Neural cell (in vitro differentiated cells): ENCODE measurements around the gene JOSD2. TPM values are rescaled to one million over a fixed set of nuclear protein-coding genes. Genes with fewer than 3 reads are reported as not detected.

ENCODE experiments used
- H2AFZ ChIP-seq: fragments of 200-600, 300-800 bp; sonication (generic), shearing (Covaris generic); 2 replicates; pipeline ENCODE4 v1.6.0; 2014; ENCODE audit warnings: low read depth, mild to moderate bottlenecking, antibody characterized with exemption, low read length, moderate library complexity
- H3F3A ChIP-seq: fragments of 200-600 bp; shearing (Covaris generic); 2 replicates; pipeline ENCODE4 v1.6.1; 2016; ENCODE audit warnings: mild to moderate bottlenecking, moderate library complexity, mixed read lengths, antibody characterized with exemption, low read length; ENCODE audit not compliant: insufficient read depth, poor library complexity, severe bottlenecking
- H3K27ac ChIP-seq: fragments of 200-600, 300-800 bp; sonication (generic), shearing (Covaris generic); 2 replicates; pipeline ENCODE4 v1.5.1; 2014; ENCODE audit warnings: mild to moderate bottlenecking, low read length, moderate library complexity
- H3K27me3 ChIP-seq: fragments of 300-800, 200-600 bp; sonication (generic), shearing (Covaris generic); 2 replicates; pipeline ENCODE4 v1.6.0; 2014; ENCODE audit warnings: mild to moderate bottlenecking, low read depth, low read length, moderate library complexity; ENCODE audit not compliant: insufficient read depth
- H3K36me3 ChIP-seq: fragments of 300-800, 200-600 bp; sonication (generic), shearing (Covaris generic); 2 replicates; pipeline ENCODE4 v1.5.1; 2014; ENCODE audit warnings: mild to moderate bottlenecking, antibody characterized with exemption, low read length, moderate library complexity; ENCODE audit not compliant: insufficient read depth
- H3K4me2 ChIP-seq: fragments of 300-800, 200-600 bp; sonication (generic), shearing (Covaris generic); 2 replicates; pipeline ENCODE4 v1.6.0; 2014; ENCODE audit warnings: mild to moderate bottlenecking, low read length
- H3K4me3 ChIP-seq: fragments of 300-800, 200-600 bp; sonication (generic), shearing (Covaris generic); 2 replicates; pipeline ENCODE4 v1.5.1; 2014; ENCODE audit warnings: mild to moderate bottlenecking, low read length, moderate library complexity
- H3K79me2 ChIP-seq: fragments of 200-600 bp; shearing (Covaris generic); replicated peaks from 2 replicates; pipeline ENCODE4 v1.6.0; 2014; ENCODE audit warnings: mild to moderate bottlenecking, low read length, moderate library complexity; ENCODE audit not compliant: insufficient read depth
- H3K9ac ChIP-seq: fragments of 300-800, 200-600 bp; sonication (generic), shearing (Covaris generic); 2 replicates; pipeline ENCODE4 v1.6.1; 2016; ENCODE audit warnings: mild to moderate bottlenecking, low read length, mixed read lengths
- H3K9me2 ChIP-seq: fragments of 200-600 bp; shearing (Covaris generic); 2 replicates; pipeline ENCODE4 v1.6.1; 2016; ENCODE audit warnings: mild to moderate bottlenecking, low read length, mixed read lengths; ENCODE audit not compliant: insufficient read depth
- H3K9me3 ChIP-seq: fragments of 200-600, 300-800 bp; sonication (generic), shearing (Covaris generic); 2 replicates; pipeline ENCODE4 v1.6.1; 2016; ENCODE audit warnings: mild to moderate bottlenecking, mixed run types, low read length, moderate library complexity, mixed read lengths
- H4K20me1 ChIP-seq: fragments of 200-600 bp; shearing (Covaris generic); 2 replicates; pipeline ENCODE4 v1.6.1; 2016; ENCODE audit warnings: mild to moderate bottlenecking, mixed run types; ENCODE audit not compliant: insufficient read depth
- CTCF ChIP-seq: fragments of 450-650 bp; IDR thresholded peaks from 2 replicates; pipeline ENCODE4 v1.5.1; 2014; ENCODE audit warnings: antibody characterized with exemption, mild to moderate bottlenecking, moderate library complexity; ENCODE audit not compliant: poor library complexity, severe bottlenecking
- EP300 ChIP-seq: fragments of 450-650 bp; conservative IDR thresholded peaks from 2 replicates; pipeline ENCODE4 v1.6.1; 2014; ENCODE audit warnings: antibody characterized with exemption, mild to moderate bottlenecking, moderate library complexity; ENCODE audit not compliant: poor library complexity, severe bottlenecking
- EZH2 ChIP-seq: fragments of 200-600, 300-800 bp; shearing (Covaris generic), sonication (generic); IDR thresholded peaks from 2 replicates; pipeline ENCODE4 v1.6.1; 2014; ENCODE audit warnings: antibody characterized with exemption, low read length, borderline replicate concordance, mild to moderate bottlenecking; ENCODE audit not compliant: insufficient read depth, poor library complexity, severe bottlenecking
- MXI1 ChIP-seq: fragments of 450-650 bp; conservative IDR thresholded peaks from 2 replicates; pipeline ENCODE4 v1.6.1; 2014; ENCODE audit warnings: antibody characterized with exemption, mild to moderate bottlenecking; ENCODE audit not compliant: poor library complexity, severe bottlenecking
- POLR2AphosphoS5 ChIP-seq: IDR thresholded peaks from 2 replicates; pipeline ENCODE4 v1.6.1; 2012
- RAD21 ChIP-seq: fragments of 450-650 bp; conservative IDR thresholded peaks from 2 replicates; pipeline ENCODE4 v1.6.1; 2014; ENCODE audit warnings: antibody characterized with exemption, mild to moderate bottlenecking, moderate library complexity
- SMC3 ChIP-seq: fragments of 450-650 bp; conservative IDR thresholded peaks from 2 replicates; pipeline ENCODE4 v1.6.1; 2014; ENCODE audit warnings: antibody characterized with exemption, mild to moderate bottlenecking, moderate library complexity; ENCODE audit not compliant: poor library complexity
- TAF1 ChIP-seq: IDR thresholded peaks from 2 replicates; pipeline ENCODE4 v1.6.1; 2012; ENCODE audit warnings: low read depth
- polyA plus RNA-seq: library from polyadenylated mRNA; depleted of rRNA; stranded (reverse); fragments of >200 nt; gene quantifications from 2 replicates; pipeline ENCODE4 v1.2.3, GENCODE V29; 2014
- TF ChIP-seq, protein P1 (sequence below): IDR thresholded peaks from 2 replicates; pipeline ENCODE4 v1.6.1; 2012; ENCODE audit warnings: borderline replicate concordance

JOSD2 gene
- polyA plus RNA-seq, 1 donor from 2014 or later = 10.7 TPM

- Histone ChIP-seq H3K27me3 (peaks cover 14% of the 10 kb centered on the region), H3K36me3 (no peaks in the 10 kb centered on the region), H3K79me2 (no peaks in the 10 kb centered on the region), H3F3A (no peaks in the 10 kb centered on the region), H3K9ac (no peak overlapping the region), H3K9me2 (no peaks in the 10 kb centered on the region), H4K20me1 (no peaks in the 10 kb centered on the region), H3K4me2 (no peak overlapping the region), H3K27ac (no peak overlapping the region), H3K4me3 (no peak overlapping the region), H2AFZ (no peak overlapping the region), H3K9me3 (no peaks in the 10 kb centered on the region)
- TF ChIP-seq TAF1 (no peak), CTCF (no peak), RAD21 (no peak), EP300 (no peak), SMC3 (no peak), MXI1 (no peak), EZH2 (no peak), POLR2AphosphoS5 (no peak)
- TF ChIP-seq, protein P1, sequence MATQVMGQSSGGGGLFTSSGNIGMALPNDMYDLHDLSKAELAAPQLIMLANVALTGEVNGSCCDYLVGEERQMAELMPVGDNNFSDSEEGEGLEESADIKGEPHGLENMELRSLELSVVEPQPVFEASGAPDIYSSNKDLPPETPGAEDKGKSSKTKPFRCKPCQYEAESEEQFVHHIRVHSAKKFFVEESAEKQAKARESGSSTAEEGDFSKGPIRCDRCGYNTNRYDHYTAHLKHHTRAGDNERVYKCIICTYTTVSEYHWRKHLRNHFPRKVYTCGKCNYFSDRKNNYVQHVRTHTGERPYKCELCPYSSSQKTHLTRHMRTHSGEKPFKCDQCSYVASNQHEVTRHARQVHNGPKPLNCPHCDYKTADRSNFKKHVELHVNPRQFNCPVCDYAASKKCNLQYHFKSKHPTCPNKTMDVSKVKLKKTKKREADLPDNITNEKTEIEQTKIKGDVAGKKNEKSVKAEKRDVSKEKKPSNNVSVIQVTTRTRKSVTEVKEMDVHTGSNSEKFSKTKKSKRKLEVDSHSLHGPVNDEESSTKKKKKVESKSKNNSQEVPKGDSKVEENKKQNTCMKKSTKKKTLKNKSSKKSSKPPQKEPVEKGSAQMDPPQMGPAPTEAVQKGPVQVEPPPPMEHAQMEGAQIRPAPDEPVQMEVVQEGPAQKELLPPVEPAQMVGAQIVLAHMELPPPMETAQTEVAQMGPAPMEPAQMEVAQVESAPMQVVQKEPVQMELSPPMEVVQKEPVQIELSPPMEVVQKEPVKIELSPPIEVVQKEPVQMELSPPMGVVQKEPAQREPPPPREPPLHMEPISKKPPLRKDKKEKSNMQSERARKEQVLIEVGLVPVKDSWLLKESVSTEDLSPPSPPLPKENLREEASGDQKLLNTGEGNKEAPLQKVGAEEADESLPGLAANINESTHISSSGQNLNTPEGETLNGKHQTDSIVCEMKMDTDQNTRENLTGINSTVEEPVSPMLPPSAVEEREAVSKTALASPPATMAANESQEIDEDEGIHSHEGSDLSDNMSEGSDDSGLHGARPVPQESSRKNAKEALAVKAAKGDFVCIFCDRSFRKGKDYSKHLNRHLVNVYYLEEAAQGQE = no peak
These were observed 14.6 kb downstream of the JOSD2 start for GRCh38 chr19:50496189-50497021.

- no peaks in the 10 kb centered on the region for H3K79me2 ChIP-seq
- no peaks in the 10 kb centered on the region for H3K9me3 ChIP-seq
- H2AFZ ChIP-seq = no peak overlapping the region
- no peak for TF ChIP-seq SMC3
- TF ChIP-seq EP300 = no peak
- no peak for TF ChIP-seq RAD21
- no peak for TF ChIP-seq TAF1
- no peak for TF ChIP-seq MXI1
- no peak for TF ChIP-seq POLR2AphosphoS5
- no peak for TF ChIP-seq EZH2
- TF ChIP-seq, protein P1 = no peak
- TF ChIP-seq CTCF = no peak
- no peak overlapping the region for H3K27ac ChIP-seq
- H3K4me3 ChIP-seq = no peak overlapping the region
- peaks cover 22% of the 10 kb centered on the region for H3K27me3 ChIP-seq
- H3K4me2 ChIP-seq = no peak overlapping the region
- H3K36me3 ChIP-seq = no peaks in the 10 kb centered on the region
- H3K9me2 ChIP-seq = no peaks in the 10 kb centered on the region
- H3F3A ChIP-seq = no peaks in the 10 kb centered on the region
- H4K20me1 ChIP-seq = no peaks in the 10 kb centered on the region
- H3K9ac ChIP-seq = no peak overlapping the region
These were observed 15.9 kb downstream of the JOSD2 start for GRCh38 chr19:50495020-50495531.
